Left renal pelvis (tissue), 4 donors: ENCODE data around the gene ADORA2B. TPM values are rescaled to one million over a fixed set of nuclear protein-coding genes. Genes with fewer than 3 reads are reported as not detected.
"Not testable (repeated sequence)": the region's sequence is repeated elsewhere in the genome, so short reads cannot be mapped to it uniquely, and the experiment has no call there.

Experiments
- DNase-seq, 4 donors: peaks; one replicate each; pipeline ENCODE4 v3.0.0-alpha.2; 2013; ENCODE audit warnings: low read depth in 4 of 4, low spot score in 3 of 4
- polyA plus RNA-seq, 4 donors: library from polyadenylated mRNA; unstranded; fragments of 120-200 nt; gene quantifications; one replicate each; pipeline ENCODE4 v1.2.1, GENCODE V29; 2013; ENCODE audit not compliant: insufficient read length in 4 of 4

The ADORA2B gene
- polyA plus RNA-seq, 4 donors: 1.1 to 7.1 (median 2.0) TPM

DNA sequence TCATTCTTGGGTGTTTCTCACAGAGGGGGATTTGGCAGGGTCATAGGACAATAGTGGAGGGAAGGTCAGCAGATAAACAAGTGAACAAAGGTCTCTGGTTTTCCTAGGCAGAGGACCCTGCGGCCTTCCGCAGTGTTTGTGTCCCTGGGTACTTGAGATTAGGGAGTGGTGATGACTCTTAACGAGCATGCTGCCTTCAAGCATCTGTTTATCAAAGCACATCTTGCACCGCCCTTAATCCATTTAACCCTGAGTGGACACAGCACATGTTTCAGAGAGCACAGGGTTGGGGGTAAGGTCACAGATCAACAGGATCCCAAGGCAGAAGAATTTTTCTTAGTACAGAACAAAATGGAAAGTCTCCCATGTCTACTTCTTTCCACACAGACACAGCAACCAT, 34.1 kb downstream of the ADORA2B start:
- DNase-seq: not testable (repeated sequence)

DNA sequence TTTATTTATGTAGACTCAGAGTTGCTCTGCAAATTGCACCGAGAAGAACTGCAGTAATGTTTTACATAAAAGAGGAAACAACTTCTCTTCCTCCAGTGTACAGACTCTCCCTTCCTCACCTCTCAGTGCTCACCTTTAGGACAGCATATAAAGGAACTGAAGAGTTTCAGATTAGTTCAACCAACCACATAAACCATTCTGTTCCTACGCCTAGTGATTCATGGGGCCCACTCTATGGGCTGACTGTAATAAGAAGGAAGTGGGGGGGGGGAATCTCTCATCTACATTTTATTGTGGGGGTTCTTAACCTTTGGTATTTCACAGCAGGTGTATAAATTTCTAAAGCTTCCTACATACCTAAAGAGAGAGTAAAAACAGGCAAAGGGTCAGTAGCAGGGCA, 36.3 kb downstream of the ADORA2B start:
- no peak for DNase-seq

DNA sequence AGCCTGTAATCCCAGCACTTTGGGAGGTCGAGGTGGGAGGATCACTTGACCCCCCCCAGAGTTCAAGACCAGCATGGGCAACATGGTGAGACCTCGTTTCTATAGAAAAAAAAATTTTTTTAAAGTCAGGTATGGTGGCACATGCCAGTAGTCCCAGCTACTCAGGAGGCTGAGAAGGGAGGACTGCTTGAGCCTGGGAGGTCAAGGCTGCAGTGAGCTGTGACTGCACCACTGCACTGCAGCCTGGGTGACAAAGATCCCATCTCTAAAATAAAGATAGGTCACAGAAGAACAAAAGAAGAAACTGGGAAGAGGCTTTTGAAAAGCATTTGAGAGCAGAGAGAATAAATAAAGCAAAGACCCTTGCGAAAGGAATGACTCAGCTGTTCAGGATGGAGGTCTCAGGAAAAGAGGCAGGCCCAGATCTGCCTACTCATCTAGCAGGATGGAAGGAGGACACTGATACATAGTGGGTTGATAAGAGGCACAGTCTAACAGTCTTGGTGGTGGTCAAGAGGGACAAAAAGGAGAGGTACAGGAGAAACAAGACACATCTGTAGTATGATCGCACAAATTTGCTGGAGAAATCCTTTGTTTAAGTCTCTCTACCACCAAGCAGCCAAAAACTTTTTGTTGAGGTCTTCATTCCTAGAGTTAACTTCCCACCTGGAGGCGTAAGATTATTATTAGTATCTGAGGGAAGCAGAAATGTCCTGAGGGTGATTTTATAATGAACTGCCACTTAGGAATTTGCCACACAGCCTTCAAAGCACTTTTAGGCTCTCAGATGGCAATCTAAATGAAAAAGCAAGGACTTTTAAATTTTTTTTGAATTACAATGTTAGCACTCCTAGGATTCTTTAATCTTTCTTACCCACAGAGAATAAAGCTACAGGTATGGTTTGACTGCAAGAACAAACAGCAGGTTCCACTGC, 37.0 kb downstream of the ADORA2B start:
- no peak for DNase-seq

DNA sequence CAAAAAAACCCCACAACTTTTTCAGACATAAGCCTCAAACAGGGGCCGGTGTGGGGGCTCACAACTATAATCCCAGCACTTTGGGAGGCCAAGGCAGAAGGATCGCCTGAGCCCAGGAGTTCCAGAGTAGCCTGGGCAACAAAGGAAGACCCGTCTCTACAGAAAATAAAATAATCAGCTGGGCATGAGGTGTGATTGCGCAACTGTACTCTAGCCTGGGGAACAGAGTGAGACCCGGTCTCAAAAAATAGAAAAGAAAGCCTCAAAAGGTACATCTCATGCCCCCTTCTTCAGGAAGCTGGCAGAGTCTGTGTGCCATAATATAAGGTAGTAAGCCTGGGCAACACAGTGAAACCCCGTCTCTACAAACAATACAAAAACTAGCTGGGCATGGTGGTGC, 51.4 kb downstream of the ADORA2B start:
- no peak for DNase-seq

DNA sequence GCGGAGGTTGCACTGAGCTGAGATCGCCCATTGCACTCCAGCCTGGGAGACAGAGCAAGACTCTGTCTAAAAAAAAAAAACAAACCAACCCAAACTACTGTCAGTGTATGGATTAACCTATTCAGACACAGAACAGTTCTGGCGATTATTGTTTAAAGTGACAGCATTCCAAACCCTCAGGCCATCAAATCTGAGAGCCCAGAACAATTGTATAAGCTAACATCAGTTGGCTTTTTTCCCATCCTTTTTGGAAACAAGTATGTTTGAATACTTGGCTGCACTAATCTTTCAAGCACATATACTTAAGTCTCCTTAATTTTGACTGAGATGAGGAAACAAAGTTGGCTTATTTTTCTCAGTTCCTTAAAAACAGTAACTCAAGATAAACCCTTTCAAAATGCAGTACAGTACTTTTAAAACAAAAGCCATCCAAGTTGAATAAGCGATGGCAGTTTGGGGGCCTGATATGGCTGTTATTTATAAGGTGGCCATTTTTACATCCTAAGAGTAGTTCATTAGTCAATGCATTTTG, 53.2 kb downstream of the ADORA2B start:
- no peak for DNase-seq

DNA sequence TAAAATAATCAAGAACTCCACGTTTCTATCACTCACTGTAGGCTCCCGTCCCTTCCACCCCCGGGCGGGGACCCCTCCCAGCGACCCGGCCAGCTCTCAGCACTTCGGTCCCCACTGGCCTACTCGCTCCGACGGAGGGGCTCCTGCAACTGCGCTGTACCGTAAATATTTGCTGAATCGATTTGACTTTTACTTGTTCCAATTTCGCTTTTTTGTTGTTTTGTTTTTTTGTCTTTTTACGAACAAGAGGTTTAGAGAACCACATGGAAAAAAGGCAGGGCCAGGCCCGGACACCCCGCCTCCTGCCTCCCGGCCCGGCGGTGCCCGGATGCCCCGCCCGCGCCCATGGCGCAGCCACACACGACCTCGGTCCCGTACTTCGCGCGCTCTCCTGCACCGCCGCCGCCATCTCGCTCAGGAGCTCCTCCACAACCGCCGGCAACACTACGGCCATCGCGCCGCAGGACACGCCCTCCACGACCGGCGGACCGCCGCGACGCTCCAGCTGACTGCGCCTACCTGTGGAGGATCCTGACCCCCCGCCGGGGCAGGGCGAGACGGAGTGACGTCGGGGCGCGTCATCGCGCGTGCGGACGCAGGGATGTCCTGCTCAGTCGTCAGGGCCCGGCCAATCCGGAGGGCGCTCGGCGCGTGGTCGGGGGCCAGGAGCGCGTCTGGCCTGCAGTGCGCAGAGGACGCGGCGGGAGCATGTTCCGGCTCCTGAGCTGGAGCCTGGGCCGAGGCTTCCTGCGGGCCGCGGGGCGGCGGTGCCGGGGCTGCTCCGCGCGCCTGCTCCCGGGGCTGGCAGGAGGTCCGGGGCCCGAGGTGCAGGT, 54.4 kb downstream of the ADORA2B start, which contains the start of the genes TTC19 and ZSWIM7:
TTC19 (plus strand) TSS at position 684 of the 833 bp plus-strand sequence; CDS start at position 709, 25 bp downstream.
ZSWIM7 (minus strand) TSS at position 564 of the 833 bp plus-strand sequence; CDS start at position 454, 110 bp downstream.
- peak; percentile 87 to 93 (median 90) for DNase-seq

DNA sequence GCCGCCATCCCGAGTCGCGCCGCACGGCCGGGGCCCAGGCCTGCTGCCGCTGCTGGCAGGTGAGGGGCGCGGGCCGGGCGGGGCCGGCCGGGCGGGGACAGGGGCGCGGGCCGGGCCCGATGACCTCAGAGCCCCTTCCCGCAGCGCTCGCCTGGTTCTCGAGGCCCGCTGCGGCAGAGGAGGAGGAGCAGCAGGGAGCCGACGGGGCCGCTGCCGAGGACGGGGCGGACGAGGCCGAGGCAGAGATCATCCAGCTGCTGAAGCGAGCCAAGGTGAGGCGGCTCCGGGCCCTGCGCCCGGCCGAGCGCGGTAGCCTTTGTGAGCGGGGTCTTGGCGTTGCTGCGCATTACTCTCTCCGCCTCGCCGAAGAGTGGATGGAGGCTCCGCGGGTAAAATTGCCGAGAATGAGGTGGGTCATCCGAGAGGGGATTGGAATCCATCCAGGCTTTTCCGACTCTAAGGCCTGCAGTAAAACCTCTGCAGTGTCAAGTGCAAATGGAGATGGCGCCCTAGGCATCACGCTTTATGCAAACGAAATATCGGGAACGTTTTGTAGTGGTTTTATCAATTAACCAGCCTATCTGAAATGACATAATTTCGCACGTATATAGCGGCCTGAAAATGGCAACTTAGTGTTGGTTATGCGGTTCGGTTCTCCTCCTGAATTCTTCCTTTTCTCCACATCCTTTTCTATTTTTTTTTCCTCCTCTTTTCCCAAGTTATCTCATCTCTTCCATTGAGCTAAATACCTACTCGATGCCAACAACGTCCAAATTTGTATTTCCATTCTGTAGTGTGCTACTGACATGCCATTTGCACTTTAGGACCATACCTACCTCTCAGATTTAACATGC, 55.3 kb downstream of the ADORA2B start:
- DNase-seq: peak in 3 of 4 donors; percentile 16 to 21 (median 19)

DNA sequence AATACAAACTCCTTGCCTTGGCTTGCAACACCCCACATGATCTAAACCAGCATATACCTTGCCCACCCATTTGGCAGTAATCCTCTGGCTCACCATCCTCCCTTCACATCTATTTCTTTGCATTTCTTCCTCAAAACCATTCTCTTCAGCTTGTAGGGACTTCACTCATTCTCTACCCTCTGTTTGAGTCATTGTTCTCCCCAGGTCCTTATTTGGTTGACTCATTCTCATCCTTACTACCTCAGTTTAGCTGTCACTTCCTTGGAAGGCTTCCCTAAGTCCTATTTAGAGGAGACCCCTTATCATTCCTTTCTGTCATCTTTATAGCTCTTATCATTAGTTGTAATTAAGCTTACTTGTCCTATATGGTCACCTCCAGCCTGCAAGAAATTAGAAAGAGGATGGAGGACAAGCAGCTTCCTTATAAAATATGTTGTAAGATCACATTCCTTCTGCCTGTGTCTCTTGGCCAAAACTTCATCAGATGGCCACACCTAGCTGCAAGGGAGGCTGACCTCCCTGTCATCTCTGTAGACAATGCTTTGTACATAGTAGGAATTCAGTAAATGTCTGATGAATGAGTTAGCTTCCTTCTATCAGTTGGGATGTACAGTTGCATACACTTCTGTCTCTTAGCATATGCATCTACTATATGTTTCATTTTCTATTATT, 56.4 kb downstream of the ADORA2B start:
- DNase-seq: no peak

DNA sequence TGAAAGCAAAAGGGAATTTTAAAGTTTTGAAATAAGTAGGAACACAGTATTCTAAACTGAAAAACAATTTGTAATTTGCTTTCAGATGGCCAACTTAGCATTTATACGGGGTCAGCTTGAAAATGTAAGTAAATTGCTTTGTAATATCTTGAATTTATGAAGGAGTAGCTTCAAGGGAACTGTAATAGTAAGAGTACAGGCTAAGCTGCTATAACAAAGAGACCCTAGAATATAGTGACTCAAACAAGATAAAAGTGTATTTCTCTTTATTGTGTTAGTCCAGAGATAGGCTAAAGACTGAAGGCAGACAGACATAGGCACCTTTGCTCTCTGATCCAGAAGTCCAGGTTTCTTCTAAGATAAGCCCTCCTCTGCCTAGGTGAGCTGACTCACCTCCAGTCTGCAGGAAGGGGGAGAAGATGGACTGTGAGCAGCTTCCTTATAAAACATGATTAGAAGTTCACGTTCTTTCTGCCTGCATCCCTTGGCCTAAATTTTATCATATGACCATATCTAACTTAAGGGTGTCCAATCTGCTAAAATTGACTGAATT, 57.9 kb downstream of the ADORA2B start:
- no peak for DNase-seq

DNA sequence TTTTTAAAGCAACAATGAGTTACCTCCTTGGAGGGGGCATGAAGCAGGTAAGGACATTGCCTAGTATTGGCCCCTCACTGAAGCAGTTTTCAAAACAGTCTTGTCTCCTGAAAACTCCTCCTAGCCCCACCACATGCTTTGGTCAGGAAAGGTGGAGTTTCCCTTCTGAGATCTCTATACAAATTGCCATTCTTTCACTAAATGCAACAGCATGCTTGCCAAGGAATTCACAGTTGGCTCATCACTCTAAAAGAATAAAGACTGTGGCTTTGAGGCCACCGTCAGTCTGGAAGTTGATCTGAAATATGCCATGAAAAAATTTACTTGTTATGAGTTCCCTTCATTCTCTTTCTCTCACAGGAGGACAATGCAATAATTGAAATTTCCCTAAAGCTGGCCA, 58.9 kb downstream of the ADORA2B start:
- DNase-seq: no peak

DNA sequence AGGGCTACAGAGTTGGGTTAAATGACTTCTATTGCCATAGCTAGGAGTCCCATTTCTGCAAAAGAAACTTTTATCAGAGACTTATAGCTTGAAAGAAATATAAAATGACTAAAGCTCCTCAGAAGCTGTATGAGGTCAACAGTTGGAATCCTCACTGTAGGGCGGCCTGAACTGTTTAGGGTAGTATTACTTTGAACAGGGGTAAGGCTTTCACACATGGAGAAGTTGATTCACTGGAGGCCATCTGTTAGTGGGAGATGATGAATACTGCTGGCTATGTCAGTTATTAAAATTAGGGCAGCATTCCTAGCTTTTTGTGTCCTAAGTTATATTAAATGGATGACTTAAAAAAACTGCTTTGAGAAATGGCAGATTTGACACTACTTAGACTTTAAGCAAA, 60.7 kb downstream of the ADORA2B start:
- DNase-seq: no peak

DNA sequence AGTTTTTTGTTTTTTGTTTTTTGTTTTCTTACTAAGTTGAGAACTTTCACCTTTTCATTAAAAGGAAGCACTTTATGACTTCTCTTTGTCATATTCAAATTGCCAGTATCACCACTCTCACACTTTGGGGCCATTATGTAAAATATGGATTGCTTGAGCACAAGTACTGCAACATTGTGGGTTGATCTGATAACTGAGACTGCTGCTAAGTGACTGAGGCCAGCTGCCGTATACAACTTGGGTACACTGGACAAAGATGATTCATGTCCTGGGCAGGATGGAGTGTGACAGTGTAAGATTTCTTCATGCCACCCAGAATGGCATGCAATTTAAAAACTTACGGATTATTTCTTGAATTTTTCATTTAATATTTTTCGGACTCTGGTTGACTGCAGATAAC, 62.5 kb downstream of the ADORA2B start:
- no peak for DNase-seq

DNA sequence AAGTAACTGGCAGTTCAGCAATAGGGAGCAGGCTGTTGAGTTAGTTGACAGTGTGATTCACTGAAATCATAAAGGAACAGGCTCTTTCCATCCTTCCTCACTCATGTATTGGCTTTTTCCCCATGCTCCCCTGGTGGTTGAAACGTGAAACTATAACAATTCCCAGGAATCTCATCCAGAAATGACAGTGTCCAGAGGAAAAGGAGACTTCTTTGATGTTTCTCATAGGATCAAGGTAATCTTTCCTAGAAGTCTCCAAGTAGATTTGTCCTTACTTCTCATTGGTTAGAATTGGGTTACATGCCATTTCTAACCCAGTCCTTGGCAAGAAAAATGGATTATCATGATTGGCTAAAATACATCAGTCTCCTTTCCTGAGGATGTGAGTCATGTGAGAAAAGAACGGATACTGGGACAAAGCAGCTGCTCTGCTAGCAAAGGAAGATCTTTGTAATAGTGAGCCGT, 69.0 kb downstream of the ADORA2B start:
- DNase-seq: no peak

DNA sequence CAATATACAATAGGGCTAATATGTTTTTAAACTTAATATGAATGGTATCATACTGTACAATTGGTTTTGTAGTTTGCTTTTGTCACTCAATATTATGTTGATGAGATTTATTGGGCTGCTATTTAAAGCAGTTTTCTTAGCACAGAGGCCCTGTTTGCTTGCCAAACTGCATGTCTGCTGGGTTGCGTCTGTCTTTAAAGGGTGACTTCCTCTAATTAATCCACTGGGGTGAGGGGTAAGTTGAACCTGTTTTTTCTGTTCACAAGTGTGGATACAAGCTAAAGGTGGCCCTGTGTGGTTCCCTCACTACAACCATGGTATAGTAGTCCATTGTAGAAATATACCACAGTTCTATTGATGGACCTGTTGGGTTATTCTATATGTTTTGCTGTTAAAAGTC, 74.4 kb downstream of the ADORA2B start:
- no peak for DNase-seq

DNA sequence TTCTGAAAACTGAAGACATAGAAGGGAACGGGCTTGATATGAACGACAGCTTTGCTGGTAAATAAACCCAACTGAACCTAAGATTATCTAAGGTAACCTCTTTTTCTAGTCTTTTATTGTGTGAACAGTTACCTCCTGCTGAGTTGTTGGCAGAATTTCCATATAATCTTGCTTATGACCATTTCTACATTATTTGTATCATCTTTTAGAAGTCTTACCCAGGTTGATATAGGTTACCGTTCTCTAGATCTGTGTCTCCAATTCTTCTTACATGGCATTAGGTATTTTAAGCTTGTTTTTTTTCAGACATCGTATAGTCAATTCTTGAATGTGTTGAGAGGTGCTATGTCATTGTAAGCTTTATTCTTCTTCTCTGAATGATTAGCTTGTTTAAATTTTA, 79.0 kb downstream of the ADORA2B start:
- no peak for DNase-seq

DNA sequence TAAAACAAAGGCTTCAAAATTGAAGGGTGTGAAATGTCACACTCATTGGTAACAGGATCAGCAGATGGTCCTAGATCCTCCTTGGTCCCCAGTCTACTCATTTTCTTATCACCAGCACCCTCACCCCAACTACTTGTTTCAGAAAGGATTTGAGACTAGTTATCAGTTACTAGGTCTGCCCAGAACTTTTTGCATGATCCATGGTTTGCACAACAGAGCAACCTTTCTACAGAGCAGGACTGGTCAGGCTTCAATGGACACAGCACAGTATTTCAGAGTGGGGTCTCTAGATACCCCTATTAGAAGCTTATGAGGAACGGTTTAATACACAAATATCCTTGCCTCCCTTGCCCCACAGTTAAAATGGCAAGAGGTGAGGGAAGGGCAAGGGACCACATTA, 80.3 kb downstream of the ADORA2B start:
- no peak for DNase-seq
